ENCODE measurements around the gene CCER1. TPM values are rescaled to one million over a fixed set of nuclear protein-coding genes. Genes with fewer than 3 reads are reported as not detected.

CCER1 gene, protein sequence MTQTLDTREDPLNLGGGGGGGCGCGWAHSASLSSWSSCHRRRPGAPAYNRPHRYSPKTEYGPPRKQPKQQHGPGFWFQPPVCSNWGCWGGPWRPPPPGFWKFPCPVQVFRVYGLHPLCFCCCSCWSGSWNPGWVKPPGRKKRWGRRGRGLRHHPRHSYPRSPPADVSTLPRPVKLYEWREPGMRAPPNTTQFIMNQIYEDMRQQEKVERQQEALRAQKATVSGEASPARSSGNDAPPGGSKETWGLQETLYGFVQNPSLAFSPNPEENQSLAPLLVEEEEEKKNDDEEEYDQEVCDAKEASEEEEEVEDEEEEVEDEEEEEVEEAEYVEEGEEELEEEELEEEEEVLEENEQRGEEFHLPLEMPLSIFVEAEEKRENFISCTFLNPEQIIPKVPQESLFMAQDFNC
- total RNA-seq (2022; extraction: Qiagen RNA extraction; ENCODE audit: low read depth) = not detected in 5 replicates

DNA sequence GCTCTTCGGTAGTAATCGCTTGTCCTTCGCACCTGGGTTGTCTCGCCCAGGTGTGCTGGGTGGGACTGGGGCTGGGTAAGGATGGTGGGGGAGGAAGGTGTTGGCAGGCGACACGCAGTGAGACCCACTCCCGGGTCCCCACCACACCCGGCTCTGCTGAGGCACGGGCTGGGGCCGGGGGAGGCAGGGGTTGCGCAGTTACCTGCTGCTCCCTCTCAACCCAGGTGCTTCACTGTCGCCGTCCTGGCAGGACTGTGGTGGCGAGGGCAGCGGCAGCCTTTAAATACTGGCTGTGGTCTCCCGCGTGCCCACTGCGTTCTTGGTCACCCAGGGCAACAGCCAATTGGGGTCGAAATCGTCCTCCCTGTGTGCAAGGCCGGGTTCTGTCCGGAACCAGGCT, at the start of gene CCER1:
CCER1 (minus strand) TSS at position 256 of the 400 bp plus-strand sequence. CDS start 434 bp downstream, outside the sequence.

Other genes starting within 250 kb of the CCER1 start
- gene EPYC, start 49.8 kb upstream of the CCER1 start, total RNA-seq (2022; extraction: Qiagen RNA extraction; ENCODE audit: low read depth) = not detected in 5 replicates
- not detected in 5 replicates for gene KERA, start 102.8 kb upstream of the CCER1 start, total RNA-seq (2022; extraction: Qiagen RNA extraction; ENCODE audit: low read depth)
- gene LUM, start 156.3 kb upstream of the CCER1 start, total RNA-seq (2022; extraction: Qiagen RNA extraction; ENCODE audit: low read depth) = 0.28 to 0.51 TPM (median 0.31 TPM) in 4 of 5 replicates, not detected in the other
- gene DCN, start 227.6 kb upstream of the CCER1 start, total RNA-seq (2022; extraction: Qiagen RNA extraction; ENCODE audit: low read depth) = 0.09 to 0.21 TPM in 2 of 5 replicates, not detected in the others